NCI-H526 (cell line): ENCODE data around the gene CCL2.
A peak's percentile ranks its signal among the peaks of the same experiment; 100 is the strongest.

Experiments
- DNase-seq, 2 experiments: peaks; one replicate each; lab custom pipeline; 2025; lab: John Stamatoyannopoulos, UW

Gene CCL2

GRCh38 chr17:34265711-34266110 is 10.6 kb downstream of the CCL2 start:
- no peak for DNase-seq

- DNase-seq = no peak
These were observed 14.9 kb downstream of the CCL2 start, which contains the start of gene CCL7 for GRCh38 chr17:34269969-34270368. Gene CCL7 (plus strand): TSS chr17:34270221. CDS start chr17:34270291, 70 bp downstream.

- DNase-seq = no peak
These were observed 20.8 kb downstream of the CCL2 start for GRCh38 chr17:34275881-34276280.

GRCh38 chr17:34276826-34277225 is 21.7 kb downstream of the CCL2 start:
- DNase-seq = no peak

- no peak for DNase-seq
These were observed 28.5 kb downstream of the CCL2 start for GRCh38 chr17:34283571-34283970.

GRCh38 chr17:34285286-34285792 is 30.3 kb downstream of the CCL2 start, which contains the start of gene CCL11:
Gene CCL11 (plus strand): TSS chr17:34285742. CDS start chr17:34285809, 67 bp downstream.
- DNase-seq = no peak

- no peak for DNase-seq
These were observed 32.8 kb downstream of the CCL2 start for GRCh38 chr17:34287875-34288274.

- DNase-seq = no peak
These were observed 35.5 kb downstream of the CCL2 start for GRCh38 chr17:34290586-34290985.

GRCh38 chr17:34291721-34292348 is 36.8 kb downstream of the CCL2 start:
- DNase-seq = no peak

GRCh38 chr17:34299027-34299426 is 43.9 kb downstream of the CCL2 start:
- DNase-seq = no peak

- DNase-seq = peak; percentile 23 to 32
These were observed 45.0 kb downstream of the CCL2 start for GRCh38 chr17:34299956-34300577.

GRCh38 chr17:34300652-34301370 is 45.7 kb downstream of the CCL2 start:
- DNase-seq = no peak

- DNase-seq = no peak
These were observed 46.9 kb downstream of the CCL2 start for GRCh38 chr17:34301986-34302385.

- DNase-seq = no peak
These were observed 47.6 kb downstream of the CCL2 start for GRCh38 chr17:34302636-34303035.

- DNase-seq = no peak
These were observed 48.5 kb downstream of the CCL2 start for GRCh38 chr17:34303606-34304005.

- DNase-seq = no peak
These were observed 50.0 kb downstream of the CCL2 start for GRCh38 chr17:34305061-34305460.

- DNase-seq = no peak
These were observed 50.5 kb downstream of the CCL2 start for GRCh38 chr17:34305606-34306005.

GRCh38 chr17:34306466-34306865 is 51.4 kb downstream of the CCL2 start:
- peak in 1 of 2 experiments; percentile 15 for DNase-seq
